H1 (cell line): Measurements from ENCODE around the gene GGA2.

ENCODE experiments used
- CEBPB ChIP-seq: IDR thresholded peaks from 2 replicates; pipeline ENCODE4 v1.6.1; 2012; ENCODE audit warnings: low read depth, low read length
- CTBP2 ChIP-seq: IDR thresholded peaks from 2 replicates; pipeline ENCODE4 v1.7.0; 2011; ENCODE audit warnings: borderline replicate concordance, mild to moderate bottlenecking, moderate library complexity, mixed read lengths, low read length; ENCODE audit not compliant: insufficient read depth, insufficient read length
- EP300 ChIP-seq, 2 experiments: IDR thresholded peaks; 1 replicate in 1 of 2; 2 replicates in 1 of 2; pipeline ENCODE4 v1.6.1; 2011 to 2012; ENCODE audit warnings: low read depth in 2 of 2, low read length in 2 of 2, mild to moderate bottlenecking in 2 of 2, borderline replicate concordance in 1 of 2, inconsistent platforms in 1 of 2, moderate library complexity in 1 of 2
- EZH2 ChIP-seq: fragments of 200-600 bp; sonication (generic); IDR thresholded peaks from 2 replicates; pipeline ENCODE4 v1.7.1; 2012; ENCODE audit warnings: low read depth, mild to moderate bottlenecking, moderate library complexity, low read length, inconsistent platforms; ENCODE audit not compliant: severe bottlenecking
- HDAC2 ChIP-seq, 2 experiments: fragments of 300-600 bp in 1 of 2; sonication (generic) in 1 of 2; IDR thresholded peaks; 2 replicates each; pipeline ENCODE4 v1.6.1; 2011 to 2012; ENCODE audit warnings: low read depth in 2 of 2, low read length in 2 of 2, mild to moderate bottlenecking in 2 of 2, moderate library complexity in 2 of 2, borderline replicate concordance in 1 of 2, inconsistent platforms in 1 of 2
- NRF1 ChIP-seq: IDR thresholded peaks from 2 replicates; pipeline ENCODE4 v1.6.1; 2011; ENCODE audit warnings: mild to moderate bottlenecking, low read depth, low read length, improper control_type of control experiment
- POLR2AphosphoS5 ChIP-seq: IDR thresholded peaks from 2 replicates; pipeline ENCODE4 v1.6.1; 2011; ENCODE audit warnings: low read depth, low read length
- RNF2 ChIP-seq: fragments of 200-900, 300-1000 bp; sonication (generic); IDR thresholded peaks from 2 replicates; pipeline ENCODE4 v1.7.1; 2016; ENCODE audit warnings: borderline replicate concordance, low read depth, mild to moderate bottlenecking, antibody characterized with exemption, low read length; ENCODE audit not compliant: poor library complexity, severe bottlenecking; ENCODE audit errors: missing control alignments
- SUZ12 ChIP-seq: fragments of 200-600 bp; sonication (generic); IDR thresholded peaks from 2 replicates; pipeline ENCODE4 v1.6.1; 2012; ENCODE audit warnings: mild to moderate bottlenecking, inconsistent platforms, low read length, moderate library complexity, mixed read lengths
- TCF12 ChIP-seq: IDR thresholded peaks from 2 replicates; pipeline ENCODE4 v1.6.1; 2011; ENCODE audit warnings: low read depth, mild to moderate bottlenecking, low read length
- ZNF274 ChIP-seq: IDR thresholded peaks from 2 replicates; pipeline ENCODE4 v1.7.0; 2012; ENCODE audit warnings: low read length, borderline replicate concordance; ENCODE audit errors: extremely low read depth
- TF ChIP-seq, protein P1 (sequence below), 3 experiments: IDR thresholded peaks; 1 replicate in 2 of 3; 2 replicates in 1 of 3; pipeline versions ENCODE4 v1.5.1 to v1.6.1; 2011; ENCODE audit warnings: low read length in 3 of 3, mild to moderate bottlenecking in 3 of 3, inconsistent platforms in 2 of 3, low read depth in 1 of 3, moderate library complexity in 1 of 3; ENCODE audit not compliant: insufficient read depth in 1 of 3; ENCODE audit errors: control extremely low read depth in 1 of 3
- TF ChIP-seq, protein P2 (sequence below): IDR thresholded peaks from 2 replicates; pipeline ENCODE4 v1.6.1; 2011; ENCODE audit warnings: low read length, improper control_type of control experiment

DNA sequence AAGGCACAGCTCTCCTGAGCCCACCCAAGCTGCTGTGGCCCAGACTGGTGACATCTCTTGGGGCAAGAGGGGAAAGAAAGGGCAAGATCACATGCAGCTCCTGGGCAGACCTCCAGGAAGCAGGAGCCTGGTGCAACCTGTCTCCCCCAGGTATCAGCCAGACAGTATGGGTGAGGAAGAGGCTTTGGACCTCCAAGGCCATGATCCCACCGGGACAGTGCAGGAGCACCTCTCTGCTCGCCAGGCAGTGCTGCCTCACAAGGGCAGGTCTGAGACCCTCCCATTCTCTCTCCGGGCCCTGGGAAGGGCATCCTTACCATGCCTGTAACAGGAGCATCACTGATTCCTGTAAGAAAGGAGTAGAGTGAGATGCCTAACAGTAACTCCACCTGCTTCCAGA, 31.7 kb downstream of the GGA2 start:
- TF ChIP-seq, protein P1, sequence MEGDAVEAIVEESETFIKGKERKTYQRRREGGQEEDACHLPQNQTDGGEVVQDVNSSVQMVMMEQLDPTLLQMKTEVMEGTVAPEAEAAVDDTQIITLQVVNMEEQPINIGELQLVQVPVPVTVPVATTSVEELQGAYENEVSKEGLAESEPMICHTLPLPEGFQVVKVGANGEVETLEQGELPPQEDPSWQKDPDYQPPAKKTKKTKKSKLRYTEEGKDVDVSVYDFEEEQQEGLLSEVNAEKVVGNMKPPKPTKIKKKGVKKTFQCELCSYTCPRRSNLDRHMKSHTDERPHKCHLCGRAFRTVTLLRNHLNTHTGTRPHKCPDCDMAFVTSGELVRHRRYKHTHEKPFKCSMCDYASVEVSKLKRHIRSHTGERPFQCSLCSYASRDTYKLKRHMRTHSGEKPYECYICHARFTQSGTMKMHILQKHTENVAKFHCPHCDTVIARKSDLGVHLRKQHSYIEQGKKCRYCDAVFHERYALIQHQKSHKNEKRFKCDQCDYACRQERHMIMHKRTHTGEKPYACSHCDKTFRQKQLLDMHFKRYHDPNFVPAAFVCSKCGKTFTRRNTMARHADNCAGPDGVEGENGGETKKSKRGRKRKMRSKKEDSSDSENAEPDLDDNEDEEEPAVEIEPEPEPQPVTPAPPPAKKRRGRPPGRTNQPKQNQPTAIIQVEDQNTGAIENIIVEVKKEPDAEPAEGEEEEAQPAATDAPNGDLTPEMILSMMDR (IDR thresholded peaks at IDR 0.05; ENCODE audit: control extremely low read depth in 1 of 3, insufficient read depth in 1 of 3, low read depth in 1 of 3, low read length in 3 of 3), result no peak
- TF ChIP-seq SUZ12 (no peak), ZNF274 (no peak), NRF1 (no peak), EP300 (IDR thresholded peaks at IDR 0.05; ENCODE audit: borderline replicate concordance in 1 of 2, low read depth in 2 of 2, low read length in 2 of 2) (no peak), EZH2 (no peak), HDAC2 (IDR thresholded peaks at IDR 0.05; ENCODE audit: borderline replicate concordance in 1 of 2, low read depth in 2 of 2, low read length in 2 of 2) (no peak), POLR2AphosphoS5 (no peak), TCF12 (no peak), CTBP2 (no peak), RNF2 (no peak), CEBPB (no peak)
- TF ChIP-seq, protein P2, sequence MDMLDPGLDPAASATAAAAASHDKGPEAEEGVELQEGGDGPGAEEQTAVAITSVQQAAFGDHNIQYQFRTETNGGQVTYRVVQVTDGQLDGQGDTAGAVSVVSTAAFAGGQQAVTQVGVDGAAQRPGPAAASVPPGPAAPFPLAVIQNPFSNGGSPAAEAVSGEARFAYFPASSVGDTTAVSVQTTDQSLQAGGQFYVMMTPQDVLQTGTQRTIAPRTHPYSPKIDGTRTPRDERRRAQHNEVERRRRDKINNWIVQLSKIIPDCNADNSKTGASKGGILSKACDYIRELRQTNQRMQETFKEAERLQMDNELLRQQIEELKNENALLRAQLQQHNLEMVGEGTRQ, result no peak
